DMS79 (cell line): ENCODE measurements around the gene UBE2R2.
"Not testable (repeated sequence)": the region's sequence is repeated elsewhere in the genome, so short reads cannot be mapped to it uniquely, and the experiment has no call there.

Source experiments
- DNase-seq: peaks from one replicate; lab custom pipeline; 2025; lab: John Stamatoyannopoulos, UW

The UBE2R2 gene

GRCh38 chr9:33843312-33843961 is 26.5 kb downstream of the UBE2R2 start:
- DNase-seq: no peak

GRCh38 chr9:33846231-33846630 is 29.3 kb downstream of the UBE2R2 start:
- no peak for DNase-seq

GRCh38 chr9:33847894-33848205 is 30.9 kb downstream of the UBE2R2 start:
- DNase-seq: not testable (repeated sequence)

- DNase-seq: no peak
Observed at GRCh38 chr9:33850267-33850629, 33.3 kb downstream of the UBE2R2 start.

GRCh38 chr9:33850677-33851076 is 33.7 kb downstream of the UBE2R2 start:
- no peak for DNase-seq

- DNase-seq: no peak
Observed at GRCh38 chr9:33851301-33851700, 34.3 kb downstream of the UBE2R2 start.

- no peak for DNase-seq
Observed at GRCh38 chr9:33852216-33852826, 35.4 kb downstream of the UBE2R2 start.

GRCh38 chr9:33856247-33856646 is 39.3 kb downstream of the UBE2R2 start:
- no peak for DNase-seq

- no peak for DNase-seq
Observed at GRCh38 chr9:33858423-33858822, 41.5 kb downstream of the UBE2R2 start.

- no peak for DNase-seq
Observed at GRCh38 chr9:33860200-33860871, 43.4 kb downstream of the UBE2R2 start.

- no peak for DNase-seq
Observed at GRCh38 chr9:33861917-33862453, 45.0 kb downstream of the UBE2R2 start.

GRCh38 chr9:33863027-33863426 is 46.1 kb downstream of the UBE2R2 start:
- not testable (repeated sequence) for DNase-seq

GRCh38 chr9:33867747-33868439 is 50.9 kb downstream of the UBE2R2 start:
- DNase-seq: no peak

GRCh38 chr9:33868440-33868973 is 51.5 kb downstream of the UBE2R2 start:
- no peak for DNase-seq

- DNase-seq: not testable (repeated sequence)
Observed at GRCh38 chr9:33869243-33869642, 52.3 kb downstream of the UBE2R2 start.

GRCh38 chr9:33877727-33878489 is 60.9 kb downstream of the UBE2R2 start:
- DNase-seq: no peak

- no peak for DNase-seq
Observed at GRCh38 chr9:33878691-33879366, 61.9 kb downstream of the UBE2R2 start.

GRCh38 chr9:33880211-33881089 is 63.5 kb downstream of the UBE2R2 start:
- no peak for DNase-seq

- no peak for DNase-seq
Observed at GRCh38 chr9:33881635-33882034, 64.7 kb downstream of the UBE2R2 start.
